ACC112 (cell line): ENCODE results near the gene SLC25A47.

Experiments
- H2AFZ ChIP-seq: fragments of 200-600 bp; sonication (generic); one replicate; pipeline ENCODE4 v1.6.0; 2017; ENCODE audit warnings: antibody characterized with exemption, low read length; ENCODE audit not compliant: unreplicated experiment
- H3K27ac ChIP-seq: fragments of 200-600 bp; sonication (generic); 2 replicates; pipeline ENCODE4 v1.5.1; 2014; ENCODE audit warnings: low read depth, mild to moderate bottlenecking, antibody characterized with exemption, low read length, moderate library complexity
- H3K27me3 ChIP-seq: fragments of 200-600 bp; sonication (generic); 2 replicates; pipeline ENCODE4 v1.6.1; 2014; ENCODE audit warnings: mild to moderate bottlenecking, antibody characterized with exemption, low read length, moderate library complexity, mixed read lengths; ENCODE audit not compliant: insufficient read depth
- H3K36me3 ChIP-seq: fragments of 200-600 bp; sonication (generic); 2 replicates; pipeline ENCODE4 v1.6.1; 2016; ENCODE audit warnings: mild to moderate bottlenecking, antibody characterized with exemption, low read length, moderate library complexity, mixed read lengths; ENCODE audit not compliant: insufficient read depth
- H3K4me1 ChIP-seq: fragments of 200-600 bp; sonication (generic); one replicate; pipeline ENCODE4 v1.6.1; 2016; ENCODE audit warnings: low read length, mixed read lengths; ENCODE audit not compliant: insufficient read depth, unreplicated experiment, control insufficient read depth
- H3K4me3 ChIP-seq: fragments of 200-600 bp; sonication (generic); 2 replicates; pipeline ENCODE4 v1.5.1; 2014; ENCODE audit warnings: mild to moderate bottlenecking, low read depth, low read length
- H3K79me2 ChIP-seq: fragments of 200-600 bp; sonication (generic); one replicate; pipeline ENCODE4 v1.6.0; 2016; ENCODE audit warnings: low read length; ENCODE audit not compliant: control insufficient read depth, unreplicated experiment, insufficient read depth

The SLC25A47 gene

DNA sequence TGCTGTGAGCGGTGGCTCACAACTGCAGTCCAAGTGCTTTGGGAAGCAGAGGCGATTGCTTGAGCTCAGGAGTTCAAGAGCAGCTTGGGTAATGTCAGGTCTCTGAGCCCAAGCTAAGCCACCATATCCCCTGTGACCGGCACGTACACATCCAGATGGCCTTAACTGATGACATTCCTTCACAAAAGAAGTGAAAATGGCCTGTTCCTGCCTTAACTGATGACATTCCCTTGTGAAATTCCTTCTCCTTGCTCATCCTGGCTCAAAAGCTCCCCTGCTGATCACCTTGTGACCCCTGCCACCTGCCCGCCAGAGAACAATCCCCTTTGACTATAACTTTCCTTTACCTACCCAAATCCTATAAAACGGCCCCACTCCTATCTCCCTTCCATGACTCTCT is 48.6 kb downstream of the SLC25A47 start:
- peaks cover 19% of the 10 kb centered on the region for H3K4me1 ChIP-seq
- H3K4me3 ChIP-seq, result no peak overlapping the region
- H3K79me2 ChIP-seq, result peaks cover 48% of the 10 kb centered on the region
- no peak overlapping the region for H3K27ac ChIP-seq
- peaks cover 30% of the 10 kb centered on the region for H3K36me3 ChIP-seq
- H2AFZ ChIP-seq, result no peak overlapping the region
- H3K27me3 ChIP-seq, result no peaks in the 10 kb centered on the region

DNA sequence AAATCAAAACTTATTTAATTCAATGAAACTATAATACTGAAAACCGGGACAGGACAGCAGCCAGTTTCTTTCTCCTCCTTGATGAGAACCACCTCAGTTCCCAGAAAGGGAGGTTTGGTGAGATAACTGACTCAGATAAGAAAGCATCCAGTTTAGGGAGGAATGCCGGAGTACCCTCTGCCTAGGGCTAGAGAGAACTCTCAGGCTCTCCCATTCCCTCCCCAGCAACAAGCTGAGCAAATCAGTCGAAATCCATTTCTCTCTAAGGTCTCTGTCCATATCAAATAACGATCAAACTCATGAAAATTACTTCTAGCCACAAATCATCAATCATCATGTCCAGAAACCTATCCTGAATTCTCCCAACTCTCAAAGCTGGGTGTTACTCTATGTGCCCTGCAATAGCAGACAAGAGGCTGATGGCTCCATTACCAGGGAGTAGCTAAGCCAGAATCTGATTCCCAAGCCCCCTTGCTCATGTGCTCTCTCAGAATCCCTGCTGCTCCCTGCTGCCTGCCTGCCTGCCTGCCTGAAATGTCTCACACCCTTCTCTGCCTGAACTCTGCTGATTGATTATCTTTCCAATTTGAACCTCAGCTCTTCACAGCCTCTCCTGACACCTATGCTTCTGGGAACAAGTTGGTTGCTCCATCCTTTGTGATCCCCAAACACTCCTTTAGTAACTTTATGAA is 49.4 kb downstream of the SLC25A47 start:
- peak overlapping the region; percentile 14; the same call in 1 of the 2 replicates for H3K4me3 ChIP-seq
- H3K27me3 ChIP-seq, result no peaks in the 10 kb centered on the region
- peaks cover 30% of the 10 kb centered on the region for H3K36me3 ChIP-seq
- H3K79me2 ChIP-seq, result peaks cover 49% of the 10 kb centered on the region
- H3K27ac ChIP-seq, result no peak overlapping the region
- peaks cover 19% of the 10 kb centered on the region for H3K4me1 ChIP-seq
- no peak overlapping the region for H2AFZ ChIP-seq

DNA sequence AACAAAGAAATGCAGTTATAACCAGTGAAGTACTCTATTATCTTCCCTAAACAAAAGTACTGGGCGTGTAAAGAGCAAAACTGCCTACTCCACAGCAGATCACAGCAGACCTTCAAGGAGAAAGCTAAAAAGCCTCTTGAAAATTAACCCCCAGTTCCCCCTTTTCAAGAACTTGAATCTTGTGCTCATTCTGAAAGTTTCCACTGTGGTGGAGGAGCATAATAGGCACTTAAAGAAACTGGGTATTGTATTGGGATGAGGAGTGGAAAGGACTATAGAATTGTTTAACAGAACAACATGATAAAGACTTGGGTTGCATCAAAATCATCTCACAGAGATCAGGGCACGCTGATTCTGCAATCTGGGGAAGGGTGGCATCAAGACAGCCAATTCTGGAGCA is 51.1 kb downstream of the SLC25A47 start:
- H3K4me1 ChIP-seq, result peaks cover 19% of the 10 kb centered on the region
- H2AFZ ChIP-seq, result no peak overlapping the region
- H3K27ac ChIP-seq, result peak overlapping the region; percentile 97
- H3K79me2 ChIP-seq, result peaks cover 45% of the 10 kb centered on the region
- H3K27me3 ChIP-seq, result no peaks in the 10 kb centered on the region
- H3K36me3 ChIP-seq, result peaks cover 16% of the 10 kb centered on the region; the same call in 1 of the 2 replicates
- peak overlapping the region; percentile 90 for H3K4me3 ChIP-seq

DNA sequence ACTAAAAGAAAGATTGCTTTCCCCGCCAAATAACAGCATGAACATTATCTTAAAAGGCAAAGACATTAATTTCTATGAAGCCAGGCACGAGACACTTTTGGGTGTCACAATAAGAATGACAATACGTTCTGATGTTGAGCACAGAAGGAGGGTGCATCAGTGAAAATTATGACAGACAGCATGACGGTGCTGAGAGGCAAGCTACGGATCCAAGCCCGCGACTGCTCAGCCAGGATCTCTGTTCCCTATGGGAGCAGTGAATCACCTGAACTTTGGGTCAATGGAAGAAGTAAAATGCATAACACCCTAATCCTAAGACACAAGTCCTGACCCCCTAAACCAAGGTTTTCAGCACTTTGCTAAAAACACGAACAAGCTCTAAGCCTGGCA is 51.7 kb downstream of the SLC25A47 start:
- H3K4me1 ChIP-seq, result peaks cover 19% of the 10 kb centered on the region
- H3K27me3 ChIP-seq, result no peaks in the 10 kb centered on the region
- peaks cover 42% of the 10 kb centered on the region for H3K79me2 ChIP-seq
- H3K4me3 ChIP-seq, result peak overlapping the region; percentile 90
- H3K36me3 ChIP-seq, result peaks cover 15% of the 10 kb centered on the region; the same call in 1 of the 2 replicates
- H2AFZ ChIP-seq, result peak overlapping the region; percentile 33
- H3K27ac ChIP-seq, result peak overlapping the region; percentile 97

DNA sequence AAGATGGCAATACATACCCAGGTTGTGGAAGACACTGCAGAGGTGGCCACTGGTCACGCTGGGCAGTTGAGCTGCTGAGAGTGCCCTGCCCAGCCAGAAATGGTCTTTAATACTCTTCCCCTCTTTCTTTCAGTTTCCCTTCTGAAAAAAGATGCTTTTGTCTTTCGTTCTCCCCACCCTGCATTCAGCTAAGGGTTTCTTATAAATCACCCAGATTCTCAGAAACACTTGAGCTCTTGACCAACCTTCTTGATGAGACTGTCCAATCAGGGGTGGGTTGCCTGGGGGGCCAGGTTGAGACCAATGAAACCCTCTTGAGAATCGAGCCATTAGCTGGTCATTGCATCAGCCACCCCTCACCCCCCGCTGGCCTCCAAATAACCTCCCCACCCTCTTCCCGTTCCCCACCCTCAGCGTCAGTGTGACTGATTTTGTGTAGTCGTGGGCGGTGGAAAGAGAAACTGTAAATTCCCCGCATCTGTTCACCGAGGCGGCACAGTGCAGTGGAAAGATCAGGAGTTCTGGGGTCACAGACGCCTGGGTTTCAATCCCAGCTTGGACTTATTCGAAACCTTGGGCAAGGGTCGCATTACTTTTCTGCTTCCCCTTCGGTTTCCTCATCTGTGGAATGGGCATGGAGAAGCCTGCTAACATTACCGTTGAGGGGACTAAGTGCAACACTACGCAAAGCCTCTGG is 52.3 kb downstream of the SLC25A47 start:
- Histone ChIP-seq H3K27ac (peak overlapping the region; percentile 97), H3K79me2 (peaks cover 37% of the 10 kb centered on the region), H2AFZ (peak overlapping the region; percentile 33), H3K36me3 (peaks cover 12% of the 10 kb centered on the region; the same call in 1 of the 2 replicates), H3K4me3 (peak overlapping the region; percentile 90), H3K27me3 (no peaks in the 10 kb centered on the region), H3K4me1 (peaks cover 19% of the 10 kb centered on the region)

DNA sequence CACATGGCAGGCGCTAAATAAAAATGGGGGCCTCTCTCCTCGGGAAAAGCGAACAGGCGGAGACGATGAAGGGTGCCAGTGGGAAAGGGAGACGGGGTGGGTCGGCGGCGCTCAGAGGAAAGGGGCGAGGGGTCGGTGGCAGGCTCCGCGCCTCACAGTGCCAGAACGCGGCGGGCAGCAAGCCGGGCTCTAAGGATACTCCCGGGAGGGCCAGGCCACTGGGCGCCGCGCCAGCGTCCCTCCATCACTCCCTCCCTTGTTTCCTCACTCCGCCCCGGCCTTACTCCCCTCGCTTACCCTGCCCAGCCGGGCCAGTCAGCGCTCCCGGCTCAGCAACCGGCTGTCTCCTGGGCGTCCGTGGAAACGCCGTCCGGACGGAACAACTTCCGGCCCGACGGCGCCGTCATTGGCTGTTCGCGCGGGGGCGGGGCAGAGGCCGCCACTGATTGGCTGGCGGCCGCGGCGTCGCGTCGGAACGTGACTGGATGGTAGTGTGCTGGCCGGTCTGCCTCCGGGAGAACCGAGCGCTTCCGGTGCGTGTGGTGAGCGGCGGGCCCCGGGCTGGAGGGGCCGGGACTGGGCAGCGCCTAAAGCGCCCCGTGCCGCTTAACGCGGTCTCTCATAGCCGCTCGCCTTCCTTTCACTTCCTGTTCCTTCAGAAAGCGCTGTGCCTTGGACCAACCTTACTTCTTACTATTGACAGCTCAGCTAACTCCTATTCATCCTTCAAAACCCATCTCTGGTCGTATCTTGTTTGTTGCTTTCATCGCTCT is 53.0 kb downstream of the SLC25A47 start, which contains the start of gene WDR25:
Gene WDR25 (plus strand): TSS at position 523 of the 773 bp plus-strand sequence.
- H3K79me2 ChIP-seq, result peaks cover 37% of the 10 kb centered on the region
- no peaks in the 10 kb centered on the region for H3K27me3 ChIP-seq
- H3K36me3 ChIP-seq, result peaks cover 10% of the 10 kb centered on the region; the same call in 1 of the 2 replicates
- H2AFZ ChIP-seq, result peak within 1 kb of the TSS; percentile 74
- peaks cover 19% of the 10 kb centered on the region for H3K4me1 ChIP-seq
- H3K4me3 ChIP-seq, result peak within 1 kb of the TSS; percentile 90
- H3K27ac ChIP-seq, result peak within 1 kb of the TSS; percentile 97

DNA sequence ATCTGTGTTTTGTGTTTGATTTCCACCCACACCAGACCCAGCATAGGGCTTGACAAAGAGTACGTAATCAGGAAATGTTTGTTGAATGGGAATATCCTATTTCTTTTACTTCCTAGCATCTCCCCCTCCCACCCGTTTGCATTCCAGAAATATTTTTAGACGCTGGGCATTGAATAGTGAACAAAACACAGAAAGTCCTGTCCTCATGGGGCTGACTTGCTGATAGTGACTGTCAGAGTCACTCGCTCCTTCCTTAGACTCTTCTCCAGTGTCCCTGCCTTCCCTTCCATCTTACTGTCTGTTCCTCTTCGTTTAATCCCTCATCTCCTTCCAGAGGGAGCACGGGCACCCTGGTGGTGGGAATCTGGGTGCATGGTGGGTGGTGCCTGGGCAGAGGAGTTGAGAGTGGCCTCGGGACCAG is 53.6 kb downstream of the SLC25A47 start:
- Histone ChIP-seq H3K27ac (peak overlapping the region; percentile 77), H3K4me1 (peaks cover 19% of the 10 kb centered on the region), H3K4me3 (peak overlapping the region; percentile 90), H3K79me2 (peaks cover 35% of the 10 kb centered on the region), H3K36me3 (peaks cover 10% of the 10 kb centered on the region; the same call in 1 of the 2 replicates), H3K27me3 (no peaks in the 10 kb centered on the region), H2AFZ (peak overlapping the region; percentile 74)
